A673 (cell line): ENCODE results near the gene CDKN1A. TPM values are rescaled to one million over a fixed set of nuclear protein-coding genes. Genes with fewer than 3 reads are reported as not detected.

ENCODE experiments used
- BruUV-seq: library from RNA; stranded (reverse); fragments of 400-500 nt; replicated peaks from 2 replicates; lab custom pipeline; 2021; lab: Mats Ljungman, UMichigan
- CTCF ChIA-PET: fragments of 300-600 bp; sonication (Branson Sonifier 250); formaldehyde crosslinking; loops from one replicate; lab custom pipeline; 2022; ENCODE audit warnings: antibody characterized with exemption; lab: Charles Lee
- POLR2A ChIA-PET: fragments of 300-600 bp; sonication (Branson Sonifier 250); formaldehyde crosslinking; loops from one replicate; lab custom pipeline; 2022; ENCODE audit warnings: antibody characterized with exemption; ENCODE audit not compliant: low non-redundant PET; lab: Charles Lee
- DNase-seq: peaks from one replicate; pipeline ENCODE4 v3.0.0-alpha.2; 2015; ENCODE audit warnings: low spot score
- H3K27ac ChIP-seq: fragments of 200-600 bp; sonication (generic); 2 replicates; pipeline ENCODE4 v1.5.1; 2016; ENCODE audit warnings: mixed run types, low read depth, mild to moderate bottlenecking, mixed read lengths, antibody characterized with exemption, low read length; ENCODE audit not compliant: poor library complexity, severe bottlenecking
- H3K27me3 ChIP-seq: fragments of 200-600 bp; sonication (generic); replicated peaks from 2 replicates; pipeline ENCODE4 v1.6.1; 2017; ENCODE audit warnings: mixed run types, low read depth, mild to moderate bottlenecking, mixed read lengths, antibody characterized with exemption, low read length; ENCODE audit not compliant: insufficient read depth, poor library complexity
- H3K36me3 ChIP-seq: fragments of 200-600 bp; sonication (generic); 2 replicates; pipeline ENCODE4 v1.6.1; 2016; ENCODE audit warnings: mixed run types, mild to moderate bottlenecking, mixed read lengths, antibody characterized with exemption, low read length; ENCODE audit not compliant: insufficient read depth, poor library complexity, severe bottlenecking
- H3K4me1 ChIP-seq: fragments of 200-600 bp; sonication (generic); 2 replicates; pipeline ENCODE4 v1.6.1; 2017; ENCODE audit warnings: mixed run types, mild to moderate bottlenecking, mixed read lengths, antibody characterized with exemption, low read length; ENCODE audit not compliant: insufficient read depth, poor library complexity, severe bottlenecking
- H3K4me3 ChIP-seq: fragments of 200-600 bp; sonication (generic); 2 replicates; pipeline ENCODE4 v1.5.1; 2016; ENCODE audit warnings: low read depth, mixed run types, mild to moderate bottlenecking, mixed read lengths, low read length; ENCODE audit not compliant: poor library complexity, severe bottlenecking
- H3K9me3 ChIP-seq: fragments of 200-600 bp; sonication (generic); 2 replicates; pipeline ENCODE4 v1.6.1; 2016; ENCODE audit warnings: mixed run types, low read depth, mild to moderate bottlenecking, mixed read lengths, antibody characterized with exemption, low read length; ENCODE audit not compliant: poor library complexity, severe bottlenecking
- EZH2 ChIP-seq: fragments of 200-600 bp; sonication (generic); IDR thresholded peaks from 2 replicates; pipeline ENCODE4 v1.6.1; 2017; ENCODE audit warnings: borderline replicate concordance, low read depth, mild to moderate bottlenecking, mixed read lengths, antibody characterized with exemption, low read length; ENCODE audit not compliant: poor library complexity, severe bottlenecking
- intact Hi-C: fragments of 100-400 bp; cut with micrococcal nuclease; formaldehyde crosslinking; loops from one replicate; pipeline ENCODE4 v1.10.0; 2022; ENCODE audit not compliant: unreplicated experiment
- total RNA-seq: library from RNA; stranded (reverse); gene quantifications from 2 replicates; pipeline ENCODE4 v1.2.3, GENCODE V29; 2021
- TF ChIP-seq, protein P1 (sequence below): fragments of 300-800, 200-600 bp; sonication (generic); conservative IDR thresholded peaks from 2 replicates; pipeline ENCODE4 v1.5.1; 2017; ENCODE audit warnings: low read depth, mild to moderate bottlenecking, antibody characterized with exemption, low read length, moderate library complexity, mixed read lengths

CDKN1A gene
- total RNA-seq, 1 experiment from 2014 or later = 33.6 TPM

DNA sequence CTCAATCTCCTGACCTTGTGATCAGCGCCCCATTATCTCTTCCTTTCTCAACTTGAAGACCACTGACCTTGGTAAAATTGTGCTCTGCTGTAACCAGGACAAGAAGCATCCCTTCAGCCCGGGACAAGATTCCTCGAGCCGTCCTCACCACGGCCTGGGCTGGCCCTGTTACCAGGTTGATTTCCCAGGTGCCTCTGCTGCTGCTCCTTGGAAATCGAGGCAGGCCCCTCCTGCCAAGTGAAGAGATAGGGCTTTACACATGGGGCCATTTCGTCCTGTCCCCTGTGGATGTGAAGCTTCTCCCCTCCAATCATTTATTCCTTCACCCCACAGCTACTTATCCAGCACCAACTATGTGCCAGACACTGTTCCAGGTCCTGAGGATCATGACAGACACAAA lies 40.6 kb downstream of the CDKN1A start:
- Histone ChIP-seq H3K4me1 (no peaks in the 10 kb centered on the region), H3K9me3 (no peaks in the 10 kb centered on the region), H3K27me3 (no peaks in the 10 kb centered on the region), H3K27ac (no peak overlapping the region), H3K36me3 (no peaks in the 10 kb centered on the region), H3K4me3 (no peak overlapping the region)
- POLR2A ChIA-PET = no interaction called here
- BruUV-seq = no TSS peak
- intact Hi-C loops = no loop called here
- TF ChIP-seq, protein P1, sequence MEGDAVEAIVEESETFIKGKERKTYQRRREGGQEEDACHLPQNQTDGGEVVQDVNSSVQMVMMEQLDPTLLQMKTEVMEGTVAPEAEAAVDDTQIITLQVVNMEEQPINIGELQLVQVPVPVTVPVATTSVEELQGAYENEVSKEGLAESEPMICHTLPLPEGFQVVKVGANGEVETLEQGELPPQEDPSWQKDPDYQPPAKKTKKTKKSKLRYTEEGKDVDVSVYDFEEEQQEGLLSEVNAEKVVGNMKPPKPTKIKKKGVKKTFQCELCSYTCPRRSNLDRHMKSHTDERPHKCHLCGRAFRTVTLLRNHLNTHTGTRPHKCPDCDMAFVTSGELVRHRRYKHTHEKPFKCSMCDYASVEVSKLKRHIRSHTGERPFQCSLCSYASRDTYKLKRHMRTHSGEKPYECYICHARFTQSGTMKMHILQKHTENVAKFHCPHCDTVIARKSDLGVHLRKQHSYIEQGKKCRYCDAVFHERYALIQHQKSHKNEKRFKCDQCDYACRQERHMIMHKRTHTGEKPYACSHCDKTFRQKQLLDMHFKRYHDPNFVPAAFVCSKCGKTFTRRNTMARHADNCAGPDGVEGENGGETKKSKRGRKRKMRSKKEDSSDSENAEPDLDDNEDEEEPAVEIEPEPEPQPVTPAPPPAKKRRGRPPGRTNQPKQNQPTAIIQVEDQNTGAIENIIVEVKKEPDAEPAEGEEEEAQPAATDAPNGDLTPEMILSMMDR = no peak
- TF ChIP-seq EZH2 = no peak
- DNase-seq = no peak
- CTCF ChIA-PET = no interaction called here

DNA sequence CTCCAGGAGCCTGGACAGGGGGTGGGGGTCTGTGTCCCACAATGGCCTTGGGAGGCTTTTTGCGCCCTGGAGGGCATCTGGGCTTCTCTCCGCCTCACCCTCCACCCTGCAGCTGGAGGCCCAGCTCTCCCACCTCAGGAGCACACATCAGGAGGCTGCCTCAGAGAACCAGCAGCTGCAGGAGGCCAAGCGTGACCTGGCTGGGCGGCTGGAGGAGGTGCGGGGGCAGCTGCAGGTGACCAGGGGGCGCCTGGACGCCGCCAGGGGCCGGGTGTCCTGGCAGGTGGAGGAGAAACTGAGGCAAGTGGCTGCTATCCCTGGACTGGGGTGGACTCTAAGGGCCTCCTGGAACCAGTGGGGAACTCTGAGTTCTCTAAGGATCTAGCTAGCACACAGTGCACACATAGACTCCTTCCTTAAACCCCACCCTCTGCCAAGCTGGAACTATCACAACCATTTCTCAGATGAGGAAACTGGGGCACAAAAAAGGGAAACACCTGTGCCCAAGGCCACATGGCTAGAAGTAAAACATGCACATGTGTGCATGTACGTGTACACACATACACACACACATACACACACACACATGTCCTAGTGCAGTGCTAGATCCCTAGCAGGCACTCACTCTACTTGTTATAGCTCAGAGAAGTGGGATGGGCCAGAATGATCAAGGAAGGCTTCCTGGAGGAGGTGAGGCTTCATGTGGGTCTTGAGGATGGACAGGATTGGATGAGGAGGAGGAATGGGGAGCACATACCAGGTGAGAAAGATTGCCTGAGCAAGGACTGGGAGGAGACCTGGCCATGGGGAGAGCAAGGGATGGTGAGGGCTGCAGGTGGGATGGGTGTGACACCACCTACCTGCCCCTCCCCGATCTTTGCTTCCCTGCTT lies 42.0 kb downstream of the CDKN1A start:
- Histone ChIP-seq H3K4me1 (no peaks in the 10 kb centered on the region), H3K27ac (no peak overlapping the region), H3K9me3 (no peaks in the 10 kb centered on the region), H3K36me3 (no peaks in the 10 kb centered on the region), H3K4me3 (no peak overlapping the region), H3K27me3 (no peaks in the 10 kb centered on the region)
- no TSS peak for BruUV-seq
- ChIA-PET CTCF (interaction anchor here (0.7 kb wide), 1 partner anchor 39 kb away, joined by 3 read pairs; no protein-coding TSS in a partner anchor), POLR2A (no interaction called here)
- intact Hi-C loops = no loop called here
- TF ChIP-seq EZH2 = no peak
- TF ChIP-seq, protein P1 = no peak
- DNase-seq = no peak

DNA sequence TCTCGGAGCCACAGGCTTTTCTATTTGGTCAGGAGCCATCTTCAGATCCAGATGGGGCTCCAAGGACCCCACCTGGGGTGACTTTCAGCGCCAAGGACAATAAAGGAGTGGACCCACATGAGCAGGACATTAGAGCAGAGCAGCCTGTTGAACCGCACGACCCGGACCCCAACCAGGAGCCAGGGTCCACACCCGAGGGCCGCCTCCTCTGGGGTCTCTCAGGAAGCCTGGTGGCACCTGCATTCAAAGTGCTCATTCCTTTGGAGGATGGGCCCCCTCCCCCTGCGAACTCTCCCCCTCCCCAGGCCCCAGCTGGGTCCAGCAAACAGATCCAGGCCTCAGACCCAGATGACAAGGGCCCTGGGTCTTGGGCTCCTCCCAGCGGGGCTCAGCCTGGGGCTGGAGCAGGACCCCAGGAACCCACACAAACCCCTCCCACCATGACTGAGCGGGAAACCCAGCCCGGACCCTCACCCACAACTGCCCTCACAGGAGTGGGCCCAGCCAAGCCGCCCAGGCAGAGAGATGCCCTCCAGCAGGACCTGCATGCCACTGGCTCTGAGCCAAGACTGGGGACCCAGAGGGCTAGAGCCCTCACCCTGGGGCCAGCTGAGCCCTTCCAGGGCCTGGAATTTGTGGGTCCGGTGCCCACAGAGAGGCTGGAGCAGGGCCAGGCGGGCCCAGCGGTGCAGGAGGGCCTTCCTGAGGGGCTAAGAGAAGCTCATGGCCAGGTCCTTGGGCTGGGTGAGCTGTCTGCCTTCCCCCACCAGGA lies 43.0 kb downstream of the CDKN1A start:
- no TSS peak for BruUV-seq
- no peaks in the 10 kb centered on the region for H3K9me3 ChIP-seq
- ChIA-PET POLR2A (no interaction called here), CTCF (interaction anchor here (0.6 kb wide), 1 partner anchor 610 kb away, joined by 4 read pairs; no protein-coding TSS in a partner anchor)
- H3K4me1 ChIP-seq = no peaks in the 10 kb centered on the region
- no peak overlapping the region for H3K27ac ChIP-seq
- no peak for DNase-seq
- H3K27me3 ChIP-seq = no peaks in the 10 kb centered on the region
- no peaks in the 10 kb centered on the region for H3K36me3 ChIP-seq
- H3K4me3 ChIP-seq = no peak overlapping the region
- no peak for TF ChIP-seq EZH2
- TF ChIP-seq, protein P1 = no peak
- intact Hi-C loops = no loop called here
